ENCODE results near the gene STX8.

STX8 gene

GRCh38 chr17:9549215-9549614 is 26.4 kb downstream of the STX8 start:
- H3K36me3 ChIP-seq, result peaks cover 0 to 25% (median 5%) of the 10 kb centered on the region in 3 donors
- H3K27ac ChIP-seq, result no peak overlapping the region
- no peak overlapping the region for H3K4me3 ChIP-seq
- no peaks in the 10 kb centered on the region for H3K27me3 ChIP-seq
- TF ChIP-seq CTCF (IDR thresholded peaks at IDR 0.05), result no peak
- intact Hi-C loops (cut with DNase I; ENCODE audit: low total_unique reads), result no loop called here
- H3K4me1 ChIP-seq, result no peaks in the 10 kb centered on the region
- H3K9me3 ChIP-seq, result no peaks in the 10 kb centered on the region
- DNase-seq, result no peak

GRCh38 chr17:9544221-9544620 is 31.4 kb downstream of the STX8 start:
- no peak for DNase-seq
- intact Hi-C loops (cut with DNase I; ENCODE audit: low total_unique reads), result no loop called here
- H3K4me3 ChIP-seq, result no peak overlapping the region
- H3K27ac ChIP-seq, result no peak overlapping the region
- no peak for TF ChIP-seq CTCF (IDR thresholded peaks at IDR 0.05)
- no peaks in the 10 kb centered on the region for H3K27me3 ChIP-seq
- no peaks in the 10 kb centered on the region for H3K4me1 ChIP-seq
- H3K36me3 ChIP-seq, result peaks cover 0 to 18% (median 0%) of the 10 kb centered on the region in 3 donors
- H3K9me3 ChIP-seq, result no peaks in the 10 kb centered on the region

- no peak for TF ChIP-seq CTCF (IDR thresholded peaks at IDR 0.05)
- Histone ChIP-seq H3K36me3 (peaks cover 0 to 18% (median 0%) of the 10 kb centered on the region in 3 donors), H3K4me3 (no peak overlapping the region), H3K27me3 (no peaks in the 10 kb centered on the region), H3K9me3 (no peaks in the 10 kb centered on the region), H3K27ac (no peak overlapping the region), H3K4me1 (no peaks in the 10 kb centered on the region)
- no peak for DNase-seq
- intact Hi-C loops (cut with DNase I; ENCODE audit: low total_unique reads), result no loop called here
These were observed 33.9 kb downstream of the STX8 start for GRCh38 chr17:9541718-9542117.

GRCh38 chr17:9538626-9539025 is 37.0 kb downstream of the STX8 start:
- no peak for TF ChIP-seq CTCF (IDR thresholded peaks at IDR 0.05)
- H3K27me3 ChIP-seq, result no peaks in the 10 kb centered on the region
- no peak for DNase-seq
- no peak overlapping the region for H3K27ac ChIP-seq
- H3K4me3 ChIP-seq, result no peak overlapping the region
- H3K36me3 ChIP-seq, result peaks cover 0 to 3% (median 0%) of the 10 kb centered on the region in 3 donors
- peaks cover 0 to 6% (median 0%) of the 10 kb centered on the region in 4 donors for H3K4me1 ChIP-seq
- no peaks in the 10 kb centered on the region for H3K9me3 ChIP-seq
- intact Hi-C loops (cut with DNase I; ENCODE audit: low total_unique reads), result no loop called here

GRCh38 chr17:9537177-9537776 is 38.3 kb downstream of the STX8 start:
- Histone ChIP-seq H3K4me1 (peaks cover 0 to 6% (median 0%) of the 10 kb centered on the region in 4 donors), H3K27me3 (no peaks in the 10 kb centered on the region), H3K9me3 (no peaks in the 10 kb centered on the region), H3K36me3 (peaks cover 0 to 3% (median 0%) of the 10 kb centered on the region in 3 donors), H3K27ac (no peak overlapping the region), H3K4me3 (no peak overlapping the region)
- TF ChIP-seq CTCF (IDR thresholded peaks at IDR 0.05), result no peak
- DNase-seq, result no peak
- intact Hi-C loops (cut with DNase I; ENCODE audit: low total_unique reads), result no loop called here

GRCh38 chr17:9536061-9536460 is 39.6 kb downstream of the STX8 start:
- H3K4me1 ChIP-seq, result peaks cover 0 to 6% (median 0%) of the 10 kb centered on the region in 4 donors
- no peak for DNase-seq
- no peaks in the 10 kb centered on the region for H3K36me3 ChIP-seq
- no peak for TF ChIP-seq CTCF (IDR thresholded peaks at IDR 0.05)
- H3K27me3 ChIP-seq, result no peaks in the 10 kb centered on the region
- H3K27ac ChIP-seq, result no peak overlapping the region
- intact Hi-C loops (cut with DNase I; ENCODE audit: low total_unique reads), result no loop called here
- no peak overlapping the region for H3K4me3 ChIP-seq
- H3K9me3 ChIP-seq, result no peaks in the 10 kb centered on the region
